ENCODE results near the gene MTTP. TPM values are rescaled to one million over a fixed set of nuclear protein-coding genes. Genes with fewer than 3 reads are reported as not detected.
"Not testable (repeated sequence)": the region's sequence is repeated elsewhere in the genome, so short reads cannot be mapped to it uniquely, and the experiment has no call there.

MTTP gene
- total RNA-seq: under 1 TPM in 4 of 7 donors, not detected in 3; 0.07 to 0.97 (median 0.43) TPM
- polyA plus RNA-seq: under 1 TPM; 0.09 to 0.12 (median 0.10) TPM
- long read RNA-seq, donor 1, full-length matches to known transcripts: 2 of 2 reads
- long read RNA-seq, donor 1, partial matches to known transcripts: 0 of 2 reads
- long read RNA-seq, donor 1, other reads (novel, unspliced or antisense): 0 of 2 reads
- long read RNA-seq, donor 2: 0 reads

- Histone ChIP-seq H3K27me3 (replicated peaks in 1 of 7) (peaks cover 0 to 4% (median 0%) of the 10 kb centered on the region in 7 donors), H3K4me1 (peaks cover 0 to 6% (median 0%) of the 10 kb centered on the region in 6 donors), H3K36me3 (no peaks in the 10 kb centered on the region), H3K9me3 (no peaks in the 10 kb centered on the region), H3K4me3 (no peak within 1 kb of the TSS), H3K27ac (peak within 1 kb of the TSS in 4 of 8 donors; percentile 8 to 50 (median 48))
- 67 to 75% (median 71%) methylated on average over 3 of the region's 3 CpGs for WGBS, 5 donors
- intact Hi-C loops (cut with DNase I; ENCODE audit: low total_unique reads): no loop called here
- no peak for TF ChIP-seq POLR2A (IDR thresholded peaks at IDR 0.05)
- TF ChIP-seq CTCF (IDR thresholded peaks at IDR 0.05 in 8 of 11, conservative IDR thresholded peaks at IDR 0.05 in 3 of 11): no peak
- no peak for TF ChIP-seq POLR2AphosphoS5 (IDR thresholded peaks at IDR 0.05)
- no peak for DNase-seq
Measured at GRCh38 chr4:99574530-99575324, at the start of gene MTTP. Gene MTTP, plus strand, starts transcription at chr4:99574824. Its CDS starts 86 bp downstream, at chr4:99574910.

DNA sequence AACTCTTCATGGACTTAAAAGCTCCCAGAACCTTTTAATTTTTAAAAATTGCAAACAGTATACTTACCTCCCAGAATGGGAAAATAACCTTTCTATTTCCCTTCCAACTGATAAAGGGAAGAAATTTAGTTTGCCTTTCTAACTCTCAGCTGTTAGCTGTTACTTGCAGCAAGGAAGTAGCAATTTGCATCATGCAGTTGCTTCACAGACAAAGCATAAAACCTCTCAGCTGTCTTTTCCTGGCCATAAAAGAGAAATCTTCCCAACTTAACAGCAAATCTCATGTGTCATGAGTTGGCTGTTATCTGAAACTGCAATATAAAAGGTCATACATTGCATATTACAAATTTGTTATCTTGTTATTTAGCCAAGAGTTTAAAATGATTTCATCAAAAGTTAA lies 45.4 kb upstream of the MTTP start:
- no peak for DNase-seq
- no peak overlapping the region for H3K27ac ChIP-seq
- H3K27me3 ChIP-seq (replicated peaks in 1 of 7): peaks cover 0 to 4% (median 0%) of the 10 kb centered on the region in 7 donors
- no peaks in the 10 kb centered on the region for H3K36me3 ChIP-seq
- no peaks in the 10 kb centered on the region for H3K4me1 ChIP-seq
- no peak overlapping the region for H3K4me3 ChIP-seq
- peaks cover 0 to 5% (median 0%) of the 10 kb centered on the region in 8 donors for H3K9me3 ChIP-seq
- TF ChIP-seq POLR2A (IDR thresholded peaks at IDR 0.05) (no peak), CTCF (IDR thresholded peaks at IDR 0.05 in 8 of 11, conservative IDR thresholded peaks at IDR 0.05 in 3 of 11) (no peak), POLR2AphosphoS5 (IDR thresholded peaks at IDR 0.05) (no peak)
- intact Hi-C loops (cut with DNase I; ENCODE audit: low total_unique reads): no loop called here

DNA sequence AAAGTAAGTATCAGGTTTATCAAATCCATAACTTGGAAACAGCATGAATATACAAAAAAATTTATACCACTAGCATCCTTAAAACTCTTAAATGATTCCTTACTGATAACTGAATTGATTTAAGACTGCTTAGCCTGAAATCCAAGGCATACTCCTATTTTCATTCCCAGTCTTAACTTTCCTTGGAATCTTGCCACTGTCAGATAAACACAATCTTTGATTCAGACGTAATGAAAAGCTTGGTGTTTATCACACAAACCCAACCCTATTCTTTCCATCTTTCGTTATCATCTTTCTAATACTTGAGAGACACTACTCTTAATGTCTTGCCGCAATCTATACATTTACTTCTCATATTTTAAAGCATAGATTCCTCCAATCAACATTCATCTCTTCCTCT lies 44.7 kb upstream of the MTTP start:
- Histone ChIP-seq H3K27me3 (replicated peaks in 1 of 7) (peaks cover 0 to 4% (median 0%) of the 10 kb centered on the region in 7 donors), H3K9me3 (peaks cover 0 to 8% (median 0%) of the 10 kb centered on the region in 8 donors), H3K4me1 (no peaks in the 10 kb centered on the region), H3K27ac (no peak overlapping the region), H3K4me3 (no peak overlapping the region), H3K36me3 (no peaks in the 10 kb centered on the region)
- TF ChIP-seq POLR2AphosphoS5 (IDR thresholded peaks at IDR 0.05): no peak
- no peak for TF ChIP-seq CTCF (IDR thresholded peaks at IDR 0.05 in 8 of 11, conservative IDR thresholded peaks at IDR 0.05 in 3 of 11)
- no peak for TF ChIP-seq POLR2A (IDR thresholded peaks at IDR 0.05)
- WGBS, 5 donors: 75 to 87% (median 77%) methylated on average over 3 of the region's 3 CpGs
- no peak for DNase-seq
- intact Hi-C loops (cut with DNase I; ENCODE audit: low total_unique reads): no loop called here

DNA sequence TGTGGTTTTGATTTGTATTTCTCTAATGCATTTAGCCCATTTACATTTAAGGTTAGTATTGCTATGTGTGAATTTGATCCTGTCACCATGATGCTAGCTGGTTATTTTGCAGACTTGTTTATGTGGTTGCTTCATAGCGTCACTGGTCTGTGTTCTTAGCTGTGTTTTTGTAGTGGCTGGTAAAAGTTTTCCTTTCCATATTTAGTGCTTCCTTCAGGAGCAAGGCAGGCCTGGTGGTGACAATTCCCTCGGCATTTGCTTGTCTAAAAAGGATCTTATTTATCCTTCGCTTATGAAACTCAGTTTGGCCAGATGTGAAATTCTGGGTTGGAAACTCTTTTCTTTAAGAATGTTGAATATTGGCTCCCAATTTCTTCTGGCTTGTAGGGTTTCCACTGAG lies 39.9 kb upstream of the MTTP start:
- H3K27ac ChIP-seq; H3K9me3 ChIP-seq; intact Hi-C loops (cut with DNase I; ENCODE audit: low total_unique reads); H3K4me3 ChIP-seq; DNase-seq; H3K27me3 ChIP-seq (replicated peaks in 1 of 7); H3K4me1 ChIP-seq; H3K36me3 ChIP-seq: not testable (repeated sequence)
- 84 to 94% (median 90%) methylated on average over 3 of the region's 3 CpGs for WGBS, 5 donors

All from spleen (tissue), 13 donors.